Measurements from ENCODE around the gene REG3A.

REG3A gene

GRCh38 chr2:79159653-79160052, at the start of gene REG3A:
TSS of gene REG3A (minus strand) at chr2:79159753. CDS start at chr2:79159405, 348 bp downstream.
- no peak for DNase-seq

- DNase-seq, result no peak
These were observed 41.2 kb upstream of the REG3A start for GRCh38 chr2:79200762-79201161.

GRCh38 chr2:79191816-79192215, 32.3 kb upstream of the REG3A start:
- no peak for DNase-seq

GRCh38 chr2:79191081-79191480, 31.5 kb upstream of the REG3A start:
- no peak for DNase-seq

GRCh38 chr2:79189465-79189864, 29.9 kb upstream of the REG3A start:
- DNase-seq, result no peak

GRCh38 chr2:79181617-79182016, 22.1 kb upstream of the REG3A start:
- DNase-seq, result no peak

- DNase-seq, result no peak
These were observed 20.5 kb upstream of the REG3A start for GRCh38 chr2:79180092-79180491.

- DNase-seq, result no peak
These were observed 19.5 kb upstream of the REG3A start for GRCh38 chr2:79179036-79179435.

- DNase-seq, result peak; percentile 27
These were observed 18.6 kb upstream of the REG3A start for GRCh38 chr2:79178076-79178674.

GRCh38 chr2:79171348-79171958, 11.9 kb upstream of the REG3A start:
- DNase-seq, result no peak

GRCh38 chr2:79162801-79163200, 3.2 kb upstream of the REG3A start:
- no peak for DNase-seq

GRCh38 chr2:79162132-79162531, 2.6 kb upstream of the REG3A start:
- DNase-seq, result no peak

- no peak for DNase-seq
These were observed 523 bp downstream of the REG3A start for GRCh38 chr2:79159030-79159429.

- no peak for DNase-seq
These were observed 3.6 kb downstream of the REG3A start for GRCh38 chr2:79155826-79156476.

GRCh38 chr2:79139423-79139822, 20.1 kb downstream of the REG3A start:
- no peak for DNase-seq

- no peak for DNase-seq
These were observed 21.2 kb downstream of the REG3A start for GRCh38 chr2:79138385-79138784.

GRCh38 chr2:79131687-79132086, 27.9 kb downstream of the REG3A start:
- no peak for DNase-seq

GRCh38 chr2:79129804-79130203, 29.7 kb downstream of the REG3A start:
- no peak for DNase-seq

GRCh38 chr2:79129260-79129659, 30.3 kb downstream of the REG3A start:
- no peak for DNase-seq

- no peak for DNase-seq
These were observed 31.1 kb downstream of the REG3A start for GRCh38 chr2:79128406-79128805.

GRCh38 chr2:79125721-79125985, 33.9 kb downstream of the REG3A start:
- no peak for DNase-seq

GRCh38 chr2:79124907-79125720, 34.4 kb downstream of the REG3A start:
- DNase-seq, result no peak

GRCh38 chr2:79122676-79123075, 36.9 kb downstream of the REG3A start:
- DNase-seq, result no peak

GRCh38 chr2:79120194-79120713, 39.3 kb downstream of the REG3A start, which contains the start of gene REG1A:
TSS of gene REG1A (plus strand) at chr2:79120488. CDS start at chr2:79120862, 374 bp downstream.
- DNase-seq, result no peak
